A549 (cell line): Measurements from ENCODE around the gene SYMPK. TPM values are rescaled to one million over a fixed set of nuclear protein-coding genes. Genes with fewer than 3 reads are reported as not detected.

ENCODE experiments used
- ATAC-seq, 2 experiments: fragments of 200-7000 bp in 1 of 2; fragments of >200 bp in 1 of 2; cut with Nextera tagmentation in 1 of 2; cut with Tn5 transposase in 1 of 2; 3 replicates each; pipeline versions ENCODE4 v1.8.0 to v1.9.1; 2018 to 2020; ENCODE audit warnings: mild to moderate bottlenecking in 1 of 2, moderate library complexity in 1 of 2
- CTCF ChIA-PET: fragments of 300-600 bp; sonication (Branson Sonifier 250); formaldehyde crosslinking; extraction: SDS; loops from one replicate; lab custom pipeline; 2021; ENCODE audit warnings: antibody characterized with exemption, inconsistent platforms; lab: Yijun Ruan, JAX
- POLR2A ChIA-PET: fragments of 350-600 bp; formaldehyde crosslinking; extraction: SDS; loops from one replicate; lab custom pipeline; 2021; ENCODE audit warnings: antibody characterized with exemption, inconsistent platforms; lab: Yijun Ruan, JAX
- DNase-seq, 2 experiments: peaks; one replicate each; pipeline versions ENCODE4 v3.0.0 to v3.0.0-alpha.2; 2011 to 2016; ENCODE audit warnings: low read depth in 1 of 2, low spot score in 1 of 2
- FAIRE-seq: peaks from 2 replicates; lab custom pipeline; 2011; peaks lifted over from hg19 to GRCh38; lab: Jason Lieb, UNC
- H3K27ac ChIP-seq, 2 experiments: fragments of >200 bp; sonication (Bioruptor Twin); formaldehyde crosslinking; 3 replicates each; pipeline ENCODE4 v1.5.1; 2016 to 2017
- H3K4me1 ChIP-seq: fragments of >200 bp; sonication (Bioruptor Twin); formaldehyde crosslinking; 3 replicates; pipeline ENCODE4 v1.6.1; 2016
- H3K4me2 ChIP-seq: fragments of >200 bp; sonication (Bioruptor Twin); formaldehyde crosslinking; 3 replicates; pipeline ENCODE4 v1.6.1; 2016
- H3K4me3 ChIP-seq: fragments of >200 bp; sonication (Bioruptor Twin); formaldehyde crosslinking; 3 replicates; pipeline ENCODE4 v1.5.1; 2016
- H3K9me3 ChIP-seq: fragments of >200 bp; sonication (Bioruptor Twin); formaldehyde crosslinking; 3 replicates; pipeline ENCODE4 v1.6.1; 2016
- BHLHE40 ChIP-seq: IDR thresholded peaks from 2 replicates; pipeline ENCODE4 v1.6.1; 2012; ENCODE audit warnings: low read depth, low read length, inconsistent platforms
- EHF ChIP-seq: fragments of 250-450 bp; sonication (Bioruptor Pico); IDR thresholded peaks from 2 replicates; pipeline ENCODE4 v1.5.0; 2020; ENCODE audit warnings: mild to moderate bottlenecking
- FOSB ChIP-seq: fragments of 250-450 bp; sonication (Bioruptor Pico); IDR thresholded peaks from 2 replicates; pipeline ENCODE4 v1.5.0; 2020; ENCODE audit warnings: mild to moderate bottlenecking, moderate library complexity
- FOXS1 ChIP-seq: fragments of 250-450 bp; sonication (Bioruptor Pico); IDR thresholded peaks from 2 replicates; pipeline ENCODE4 v1.5.0; 2020; ENCODE audit warnings: mild to moderate bottlenecking, moderate library complexity
- HDAC2 ChIP-seq: fragments of 200-600 bp; sonication (generic); IDR thresholded peaks from 2 replicates; pipeline ENCODE4 v1.6.1; 2016
- HEYL ChIP-seq: fragments of 250-450 bp; sonication (Bioruptor Pico); IDR thresholded peaks from 2 replicates; pipeline ENCODE4 v1.8.0; 2021; ENCODE audit warnings: mild to moderate bottlenecking, moderate library complexity
- HOXA7 ChIP-seq: fragments of 250-450 bp; sonication (Bioruptor Pico); IDR thresholded peaks from 2 replicates; pipeline ENCODE4 v1.5.0; 2020; ENCODE audit warnings: mild to moderate bottlenecking, moderate library complexity
- HOXB5 ChIP-seq: fragments of 250-450 bp; sonication (Bioruptor Pico); IDR thresholded peaks from 2 replicates; pipeline ENCODE4 v1.5.0; 2020; ENCODE audit warnings: mild to moderate bottlenecking, moderate library complexity
- KDM5A ChIP-seq: fragments of 200-600 bp; sonication (generic); IDR thresholded peaks from 2 replicates; pipeline ENCODE4 v1.6.1; 2016; ENCODE audit warnings: antibody characterized with exemption, mild to moderate bottlenecking
- MYC ChIP-seq: IDR thresholded peaks from 2 replicates; pipeline ENCODE4 v1.6.1; 2012; ENCODE audit warnings: mild to moderate bottlenecking, inconsistent platforms, low read length, improper control_type of control experiment, borderline replicate concordance
- PHF8 ChIP-seq: fragments of 200-600 bp; sonication (generic); IDR thresholded peaks from 2 replicates; pipeline ENCODE4 v1.6.1; 2016; ENCODE audit warnings: low read depth, mild to moderate bottlenecking, antibody characterized with exemption, moderate library complexity, borderline replicate concordance
- POLR2A ChIP-seq: IDR thresholded peaks from 2 replicates; pipeline ENCODE4 v1.6.1; 2012; ENCODE audit warnings: mild to moderate bottlenecking, low read length
- POLR2AphosphoS2 ChIP-seq: conservative IDR thresholded peaks from 2 replicates; pipeline ENCODE4 v1.6.1; 2012; ENCODE audit warnings: low read length, improper control_type of control experiment, inconsistent platforms
- RNF2 ChIP-seq: fragments of 200-600 bp; sonication (generic); IDR thresholded peaks from 2 replicates; pipeline ENCODE4 v1.6.1; 2016; ENCODE audit warnings: low read depth, mild to moderate bottlenecking, antibody characterized with exemption, moderate library complexity, borderline replicate concordance
- SMC3 ChIP-seq: fragments of >200 bp; sonication (Bioruptor Twin); formaldehyde crosslinking; IDR thresholded peaks from 3 replicates; pipeline ENCODE4 v1.6.1; 2018; ENCODE audit warnings: inconsistent platforms
- ZC3H11A ChIP-seq: fragments of 450-650 bp; IDR thresholded peaks from 2 replicates; pipeline ENCODE4 v1.6.1; 2014; ENCODE audit warnings: antibody characterized with exemption, mild to moderate bottlenecking
- ZSCAN20 ChIP-seq: fragments of 250-450 bp; sonication (Bioruptor Pico); IDR thresholded peaks from 2 replicates; pipeline ENCODE4 v1.8.0; 2022; ENCODE audit warnings: mild to moderate bottlenecking, moderate library complexity
- WGBS: methylation state at CpG from one replicate; pipeline ENCODE4 v1.1.6; 2017; ENCODE audit errors: missing lambda C conversion rate; 5-methylcytosine and 5-hydroxymethylcytosine counted together
- polyA plus RNA-seq, 4 experiments: library from polyadenylated mRNA; depleted of rRNA in 3 of 4; stranded (reverse); fragments of >200 nt; fragmentation: RNase III in 1 of 4; extraction: RNeasy Plus Mini Kit Qiagen cat#74134 plus additional on column Dnase treatment in 1 of 4; gene quantifications; 2 replicates in 3 of 4; 3 replicates in 1 of 4; pipeline ENCODE4 v1.2.3, GENCODE V29; 2011 to 2017
- TF ChIP-seq, protein P1 (sequence below): fragments of >200 bp; sonication (Bioruptor Twin); formaldehyde crosslinking; IDR thresholded peaks from 3 replicates; pipeline ENCODE4 v1.5.1; 2016
- TF ChIP-seq, protein P2 (sequence below): fragments of 450-650 bp; IDR thresholded peaks from 2 replicates; pipeline ENCODE4 v1.6.1; 2014; ENCODE audit warnings: antibody characterized with exemption
- TF ChIP-seq, protein P3 (sequence below): IDR thresholded peaks from 2 replicates; pipeline ENCODE4 v1.6.1; 2012
- TF ChIP-seq, protein P4 (sequence below): IDR thresholded peaks from 2 replicates; pipeline ENCODE4 v1.6.1; 2012; ENCODE audit warnings: low read depth, borderline replicate concordance

SYMPK gene
- polyA plus RNA-seq, 2 of the 4 experiments (the other 2 are of a cell fraction): 61.9 to 105 TPM

DNA sequence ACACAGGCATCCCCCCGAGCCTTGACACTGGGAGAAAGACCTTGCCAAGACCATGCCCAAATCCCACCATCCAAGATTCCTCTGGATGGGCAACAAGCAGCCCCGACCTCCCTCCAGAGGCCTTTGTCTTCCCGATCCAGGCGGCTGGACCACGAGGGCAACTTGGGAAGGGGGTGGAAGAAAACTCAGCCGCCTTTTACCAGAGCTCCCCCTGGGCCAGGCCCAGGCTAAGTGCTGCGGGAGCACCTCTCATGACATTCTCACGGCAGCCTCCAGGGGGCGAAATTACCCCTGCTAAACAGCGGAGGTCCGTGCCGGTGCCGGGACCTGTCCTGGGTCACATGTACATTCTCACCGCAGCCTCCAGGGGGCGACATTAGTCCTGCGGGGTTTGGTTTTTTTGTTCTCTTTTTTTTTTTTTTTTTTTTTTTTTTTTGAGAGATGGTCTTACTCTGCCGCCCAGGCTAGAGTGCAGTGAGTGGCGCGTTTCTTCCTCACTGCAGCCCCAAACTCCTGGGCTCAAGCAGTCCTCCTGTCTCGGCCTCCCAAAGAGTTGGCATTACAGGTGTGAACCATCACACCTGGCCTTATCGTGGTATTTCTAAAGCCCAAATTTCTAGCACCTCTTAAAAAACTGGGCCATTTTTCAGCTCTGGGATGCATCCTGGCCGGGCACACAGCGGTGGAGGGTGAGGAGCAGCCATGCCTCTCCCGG lies 45.8 kb downstream of the SYMPK start (continued):
- TF ChIP-seq, protein P1, sequence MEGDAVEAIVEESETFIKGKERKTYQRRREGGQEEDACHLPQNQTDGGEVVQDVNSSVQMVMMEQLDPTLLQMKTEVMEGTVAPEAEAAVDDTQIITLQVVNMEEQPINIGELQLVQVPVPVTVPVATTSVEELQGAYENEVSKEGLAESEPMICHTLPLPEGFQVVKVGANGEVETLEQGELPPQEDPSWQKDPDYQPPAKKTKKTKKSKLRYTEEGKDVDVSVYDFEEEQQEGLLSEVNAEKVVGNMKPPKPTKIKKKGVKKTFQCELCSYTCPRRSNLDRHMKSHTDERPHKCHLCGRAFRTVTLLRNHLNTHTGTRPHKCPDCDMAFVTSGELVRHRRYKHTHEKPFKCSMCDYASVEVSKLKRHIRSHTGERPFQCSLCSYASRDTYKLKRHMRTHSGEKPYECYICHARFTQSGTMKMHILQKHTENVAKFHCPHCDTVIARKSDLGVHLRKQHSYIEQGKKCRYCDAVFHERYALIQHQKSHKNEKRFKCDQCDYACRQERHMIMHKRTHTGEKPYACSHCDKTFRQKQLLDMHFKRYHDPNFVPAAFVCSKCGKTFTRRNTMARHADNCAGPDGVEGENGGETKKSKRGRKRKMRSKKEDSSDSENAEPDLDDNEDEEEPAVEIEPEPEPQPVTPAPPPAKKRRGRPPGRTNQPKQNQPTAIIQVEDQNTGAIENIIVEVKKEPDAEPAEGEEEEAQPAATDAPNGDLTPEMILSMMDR: peak; percentile 100
- TF ChIP-seq, protein P2, sequence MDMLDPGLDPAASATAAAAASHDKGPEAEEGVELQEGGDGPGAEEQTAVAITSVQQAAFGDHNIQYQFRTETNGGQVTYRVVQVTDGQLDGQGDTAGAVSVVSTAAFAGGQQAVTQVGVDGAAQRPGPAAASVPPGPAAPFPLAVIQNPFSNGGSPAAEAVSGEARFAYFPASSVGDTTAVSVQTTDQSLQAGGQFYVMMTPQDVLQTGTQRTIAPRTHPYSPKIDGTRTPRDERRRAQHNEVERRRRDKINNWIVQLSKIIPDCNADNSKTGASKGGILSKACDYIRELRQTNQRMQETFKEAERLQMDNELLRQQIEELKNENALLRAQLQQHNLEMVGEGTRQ: peak; percentile 76
- TF ChIP-seq, all 56 proteins: peak for 10

DNA sequence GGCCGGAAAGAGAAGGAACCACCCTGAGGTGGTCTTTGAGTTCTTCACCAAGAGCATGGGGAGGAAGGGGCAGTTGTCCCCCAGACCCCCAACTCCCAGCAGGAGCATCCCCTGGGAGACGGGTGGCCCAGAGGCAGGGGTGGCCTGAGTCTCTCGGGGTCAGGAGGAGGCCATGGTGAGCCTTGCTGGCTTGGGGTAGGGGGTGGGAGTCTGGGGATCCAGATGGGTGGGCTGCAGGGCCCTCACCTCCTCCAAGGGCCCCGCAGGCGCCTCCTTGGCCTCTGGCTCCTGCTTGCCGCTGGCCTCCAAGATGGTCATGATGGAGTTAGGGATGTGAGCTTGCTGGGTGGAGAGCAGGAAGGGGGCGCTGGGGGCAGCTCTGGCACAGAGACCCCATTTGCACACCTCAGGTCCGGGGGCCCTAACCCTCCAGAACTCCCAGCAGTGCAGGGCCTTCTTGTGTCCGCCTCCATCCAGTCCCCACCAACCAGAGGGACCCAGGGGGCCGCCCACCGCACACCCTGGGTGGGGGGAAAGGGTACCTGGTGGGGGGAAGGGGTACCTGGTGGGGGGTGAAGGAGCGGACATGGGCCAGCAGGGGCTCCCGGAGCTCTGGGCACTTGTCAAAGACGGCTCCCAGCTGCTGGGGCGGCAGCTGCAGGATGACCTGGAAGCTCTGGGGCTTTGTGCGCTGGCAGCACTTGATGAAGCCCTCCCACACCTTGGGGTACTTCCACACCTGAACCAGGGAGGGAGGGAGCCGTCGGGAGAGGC lies 46.5 kb downstream of the SYMPK start:
- TF ChIP-seq RNF2 (no peak), HOXA7 (CRISPR knock-in tag) (no peak), POLR2AphosphoS2 (no peak), EHF (CRISPR knock-in tag) (no peak)
- TF ChIP-seq, protein P3, sequence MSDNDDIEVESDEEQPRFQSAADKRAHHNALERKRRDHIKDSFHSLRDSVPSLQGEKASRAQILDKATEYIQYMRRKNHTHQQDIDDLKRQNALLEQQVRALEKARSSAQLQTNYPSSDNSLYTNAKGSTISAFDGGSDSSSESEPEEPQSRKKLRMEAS: no peak
- TF ChIP-seq, all 56 proteins: peak for 0
- Histone ChIP-seq H3K9me3 (no peaks in the 10 kb centered on the region), H3K4me2 (no peak overlapping the region), H3K4me1 (peaks cover 10% of the 10 kb centered on the region; the same call in 1 of the 3 replicates), H3K4me3 (no peak overlapping the region), H3K27ac (peak overlapping the region in 1 of 2 experiments; percentile 61; a peak in 3 of 6 replicates)
- POLR2A ChIA-PET: interaction anchor here (0.8 to 1.4 kb wide), 6 partner anchors 12 to 70 kb away, joined by 3 to 8 read pairs (median 4); partner anchors contain the start of gene IRF2BP1
- WGBS: 84% methylated on average over 15 of the region's 18 CpGs
- ATAC-seq (no peak), DNase-seq (no peak), FAIRE-seq (no peak)
- CTCF ChIA-PET: interaction anchor here (0.5 to 74.3 kb wide), 54 partner anchors 8 to 811 kb away, joined by 3 to 2204 read pairs (median 4); partner anchors contain the start of genes CCDC61, DMPK, DMWD and FOXA3

DNA sequence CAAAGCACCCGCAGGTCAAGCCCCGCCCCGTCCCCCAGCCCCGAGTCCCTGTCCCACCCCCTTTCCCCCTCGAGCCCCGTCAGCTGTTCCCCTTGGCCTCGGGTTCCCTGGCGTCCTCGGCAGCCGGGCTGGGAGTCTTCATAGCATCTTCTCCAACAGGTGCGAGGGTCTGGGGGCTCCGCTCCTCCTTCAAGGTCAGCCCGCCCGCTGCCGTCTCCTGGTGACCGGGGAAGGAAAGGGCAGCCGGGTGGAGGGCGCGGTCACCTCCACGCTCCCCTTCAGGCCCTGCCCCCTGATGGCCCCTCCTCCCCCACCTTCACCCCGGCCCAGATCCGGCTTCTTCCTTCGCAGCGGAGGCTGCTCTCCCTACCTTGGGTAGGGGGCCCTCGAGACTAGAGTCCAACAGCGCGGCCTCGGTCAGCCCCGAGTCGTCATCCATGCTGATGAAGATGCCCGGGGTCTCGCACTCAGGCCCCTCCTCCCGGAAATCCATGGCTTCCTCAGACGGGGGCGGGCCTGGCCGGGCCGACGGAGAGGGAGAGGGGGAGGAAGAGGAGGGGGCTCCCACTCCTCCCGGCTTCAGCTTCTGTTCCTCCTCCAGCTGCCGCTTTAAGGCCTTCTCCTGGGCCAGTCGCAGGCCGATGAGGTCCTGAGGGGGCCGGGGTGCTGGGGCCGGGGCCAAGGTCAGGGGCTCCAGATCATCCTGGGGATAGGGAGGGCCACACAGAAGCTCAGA lies 47.3 kb downstream of the SYMPK start:
- H3K4me1 ChIP-seq: peaks cover 11% of the 10 kb centered on the region; the same call in 1 of the 3 replicates
- no peaks in the 10 kb centered on the region for H3K9me3 ChIP-seq
- no peak for DNase-seq
- CTCF ChIA-PET: interaction anchor here (1.1 to 74.3 kb wide), 13 partner anchors 8 to 201 kb away, joined by 3 to 2204 read pairs (median 18); partner anchors contain the start of genes DMPK, DMWD, FOXA3 and IRF2BP1
- ATAC-seq: no peak
- no peak for FAIRE-seq
- H3K4me2 ChIP-seq: no peak overlapping the region
- POLR2A ChIA-PET: interaction anchor here (1.0 kb wide), 1 partner anchor 23 kb away, joined by 3 read pairs; the partner anchor contains the start of gene DMWD
- 88% methylated on average over 33 of the region's 44 CpGs for WGBS
- no peak overlapping the region for H3K4me3 ChIP-seq
- H3K27ac ChIP-seq: no peak overlapping the region
- TF ChIP-seq SMC3 (no peak), PHF8 (no peak), HEYL (CRISPR knock-in tag) (no peak), BHLHE40 (no peak), KDM5A (no peak), POLR2A (no peak), HDAC2 (no peak), FOSB (CRISPR knock-in tag) (no peak), ZSCAN20 (CRISPR knock-in tag) (no peak), FOXS1 (CRISPR knock-in tag) (no peak), HOXB5 (CRISPR knock-in tag) (no peak), MYC (no peak), ZC3H11A (no peak)
- TF ChIP-seq, protein P3: no peak
- TF ChIP-seq, protein P4, sequence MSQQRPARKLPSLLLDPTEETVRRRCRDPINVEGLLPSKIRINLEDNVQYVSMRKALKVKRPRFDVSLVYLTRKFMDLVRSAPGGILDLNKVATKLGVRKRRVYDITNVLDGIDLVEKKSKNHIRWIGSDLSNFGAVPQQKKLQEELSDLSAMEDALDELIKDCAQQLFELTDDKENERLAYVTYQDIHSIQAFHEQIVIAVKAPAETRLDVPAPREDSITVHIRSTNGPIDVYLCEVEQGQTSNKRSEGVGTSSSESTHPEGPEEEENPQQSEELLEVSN: no peak
